H9 (cell line): ENCODE data around the gene CNOT6. TPM values are rescaled to one million over a fixed set of nuclear protein-coding genes. Genes with fewer than 3 reads are reported as not detected.

ENCODE experiments used
- DNase-seq: peaks from one replicate; pipeline ENCODE4 v3.0.0-alpha.2; 2017
- H2AFZ ChIP-seq: one replicate; pipeline ENCODE4 v1.6.1; 2013; ENCODE audit warnings: mild to moderate bottlenecking, low read length, control low read depth, moderate library complexity
- H2AK5ac ChIP-seq: 2 replicates; pipeline ENCODE4 v1.6.1; 2013; ENCODE audit warnings: low read length, control low read depth, mixed read lengths; ENCODE audit not compliant: insufficient read length
- H2BK120ac ChIP-seq: one replicate; pipeline ENCODE4 v1.6.1; 2013; ENCODE audit warnings: low read depth, mild to moderate bottlenecking, low read length, control low read depth, inconsistent platforms; ENCODE audit not compliant: poor library complexity, severe bottlenecking
- H2BK12ac ChIP-seq: 2 replicates; pipeline ENCODE4 v1.6.1; 2013; ENCODE audit warnings: low read length, control low read depth, mixed read lengths, low read depth; ENCODE audit not compliant: insufficient read length
- H2BK15ac ChIP-seq: 2 replicates; pipeline ENCODE4 v1.6.1; 2013; ENCODE audit warnings: low read depth, low read length, control low read depth
- H2BK20ac ChIP-seq: one replicate; pipeline ENCODE4 v1.6.1; 2013; ENCODE audit warnings: low read depth, mild to moderate bottlenecking, low read length, control low read depth, inconsistent platforms; ENCODE audit not compliant: poor library complexity, severe bottlenecking
- H2BK5ac ChIP-seq: 2 replicates; pipeline ENCODE4 v1.6.1; 2013; ENCODE audit warnings: low read length, control low read depth, mixed read lengths; ENCODE audit not compliant: insufficient read length
- H3K14ac ChIP-seq: 2 replicates; pipeline ENCODE4 v1.6.1; 2013; ENCODE audit warnings: low read length, control low read depth; ENCODE audit not compliant: insufficient read depth
- H3K18ac ChIP-seq: 2 replicates; pipeline ENCODE4 v1.6.1; 2013; ENCODE audit warnings: low read depth, mild to moderate bottlenecking, mixed read lengths, low read length, control low read depth; ENCODE audit not compliant: insufficient read length
- H3K23ac ChIP-seq: 2 replicates; pipeline ENCODE4 v1.6.1; 2013; ENCODE audit warnings: low read length, control low read depth, mixed read lengths, low read depth; ENCODE audit not compliant: insufficient read length
- H3K23me2 ChIP-seq: 2 replicates; pipeline ENCODE4 v1.6.1; 2013; ENCODE audit warnings: low read depth, mild to moderate bottlenecking, mixed read lengths, low read length, control low read depth; ENCODE audit not compliant: insufficient read length, poor library complexity, severe bottlenecking
- H3K27ac ChIP-seq: 2 replicates; pipeline ENCODE4 v1.5.1; 2013; ENCODE audit warnings: low read length, control low read depth, mixed read lengths, low read depth; ENCODE audit not compliant: insufficient read length
- H3K27me3 ChIP-seq: 2 replicates; pipeline ENCODE4 v1.6.1; 2013; ENCODE audit warnings: low read length, control low read depth, inconsistent platforms; ENCODE audit not compliant: insufficient read depth
- H3K4ac ChIP-seq: 2 replicates; pipeline ENCODE4 v1.6.1; 2013; ENCODE audit warnings: low read depth, mild to moderate bottlenecking, control low read depth, inconsistent platforms, low read length, moderate library complexity
- H3K4me1 ChIP-seq: 2 replicates; pipeline ENCODE4 v1.6.1; 2013; ENCODE audit warnings: low read length, control low read depth, inconsistent platforms; ENCODE audit not compliant: insufficient read depth
- H3K4me2 ChIP-seq: 2 replicates; pipeline ENCODE4 v1.6.1; 2013; ENCODE audit warnings: low read length, control low read depth, mixed read lengths; ENCODE audit not compliant: insufficient read length, insufficient read depth
- H3K56ac ChIP-seq: 2 replicates; pipeline ENCODE4 v1.6.1; 2013; ENCODE audit warnings: low read depth, mild to moderate bottlenecking, mixed read lengths, low read length, control low read depth; ENCODE audit not compliant: insufficient read length
- H3K79me1 ChIP-seq: 2 replicates; pipeline ENCODE4 v1.6.1; 2013; ENCODE audit warnings: low read depth, mild to moderate bottlenecking, moderate library complexity, low read length, control low read depth, inconsistent platforms; ENCODE audit not compliant: insufficient read depth, poor library complexity, severe bottlenecking
- H3K79me2 ChIP-seq: 2 replicates; pipeline ENCODE4 v1.6.1; 2013; ENCODE audit warnings: low read length, control low read depth, inconsistent platforms; ENCODE audit not compliant: insufficient read depth
- H3K9ac ChIP-seq: 2 replicates; pipeline ENCODE4 v1.6.1; 2013; ENCODE audit warnings: low read length, control low read depth, mixed read lengths; ENCODE audit not compliant: insufficient read length; ENCODE audit errors: extremely low read depth
- H3K9me3 ChIP-seq: one replicate; pipeline ENCODE4 v1.6.1; 2013; ENCODE audit warnings: low read depth, low read length, inconsistent platforms; ENCODE audit not compliant: control insufficient read depth
- H3T11ph ChIP-seq: one replicate; pipeline ENCODE4 v1.6.1; 2013; ENCODE audit warnings: mild to moderate bottlenecking, low read length, control low read depth, inconsistent platforms
- H4K20me1 ChIP-seq: one replicate; pipeline ENCODE4 v1.6.1; 2013; ENCODE audit not compliant: control insufficient read depth, insufficient read length, insufficient read depth
- H4K5ac ChIP-seq: 2 replicates; pipeline ENCODE4 v1.6.1; 2013; ENCODE audit warnings: low read depth, mild to moderate bottlenecking, mixed read lengths, low read length, control low read depth; ENCODE audit not compliant: insufficient read length
- H4K8ac ChIP-seq: replicated peaks from 2 replicates; pipeline ENCODE4 v1.6.1; 2013; ENCODE audit warnings: low read length, control low read depth, mixed read lengths, low read depth; ENCODE audit not compliant: insufficient read length
- H4K91ac ChIP-seq: 2 replicates; pipeline ENCODE4 v1.6.1; 2013; ENCODE audit warnings: low read depth, mild to moderate bottlenecking, moderate library complexity, mixed read lengths, low read length, control low read depth; ENCODE audit not compliant: insufficient read length
- H3K27ac Mint-ChIP-seq, 3 experiments: 2 replicates in 2 of 3; 3 replicates in 1 of 3; pipeline ENCODE4 v1.8.0; 2020 to 2021; ENCODE audit warnings: mixed read lengths in 3 of 3, mild to moderate bottlenecking in 1 of 3, moderate library complexity in 1 of 3
- H3K27me3 Mint-ChIP-seq: 2 replicates; pipeline ENCODE4 v1.8.0; 2021; ENCODE audit warnings: low read depth, mild to moderate bottlenecking, moderate library complexity, mixed read lengths
- H3K36me3 Mint-ChIP-seq, 3 experiments: 2 replicates in 2 of 3; 3 replicates in 1 of 3; pipeline ENCODE4 v1.8.0; 2020 to 2021; ENCODE audit warnings: low read depth in 3 of 3, mixed read lengths in 3 of 3; ENCODE audit not compliant: insufficient read depth in 1 of 3
- H3K4me1 Mint-ChIP-seq, 2 experiments: 2 replicates each; pipeline ENCODE4 v1.8.0; 2020; ENCODE audit warnings: mixed read lengths in 2 of 2
- H3K4me3 Mint-ChIP-seq, 2 experiments: 2 replicates in 1 of 2; 3 replicates in 1 of 2; pipeline ENCODE4 v1.8.0; 2020 to 2021; ENCODE audit warnings: mild to moderate bottlenecking in 2 of 2, mixed read lengths in 2 of 2, moderate library complexity in 1 of 2
- H3K9me3 Mint-ChIP-seq, 2 experiments: 2 replicates in 1 of 2; 3 replicates in 1 of 2; pipeline ENCODE4 v1.8.0; 2020; ENCODE audit warnings: mild to moderate bottlenecking in 2 of 2, mixed read lengths in 2 of 2, moderate library complexity in 1 of 2
- CTCF ChIP-seq: fragments of 200-600 bp; sonication (generic); conservative IDR thresholded peaks from 3 replicates; pipeline ENCODE4 v1.8.0; 2021; ENCODE audit warnings: antibody characterized with exemption, mild to moderate bottlenecking
- WGBS: extraction: QIAGEN DNeasy Blood & Tissue Kit; methylation state at CpG from one replicate; pipeline ENCODE4 v1.1.7; 2013; ENCODE audit warnings: missing lambda C conversion rate, low lambda C conversion rate, mixed read lengths; ENCODE audit not compliant: insufficient read length; ENCODE audit errors: extremely low coverage; 5-methylcytosine and 5-hydroxymethylcytosine counted together
- total RNA-seq: library from RNA; stranded (reverse); gene quantifications from 2 replicates; pipeline ENCODE4 v1.2.1, GENCODE V29; 2021

Gene CNOT6
- total RNA-seq, 1 experiment from 2014 or later, result 45.0 TPM

- Mint-ChIP-seq H3K4me1 (peaks cover 0 to 6% of the 10 kb centered on the region in 2 experiments; a peak in 2 of 4 replicates), H3K27me3 (peaks cover 9% of the 10 kb centered on the region; the same call in 1 of the 2 replicates), H3K9me3 (no peaks in the 10 kb centered on the region), H3K36me3 (no peaks in the 10 kb centered on the region), H3K4me3 (no peak overlapping the region), H3K27ac (no peak overlapping the region)
- H4K91ac ChIP-seq, result no peak overlapping the region
- H3K23ac ChIP-seq, result no peak overlapping the region
- TF ChIP-seq CTCF, result no peak
- no peak overlapping the region for H3K56ac ChIP-seq
- H2BK12ac ChIP-seq, result no peak overlapping the region
- no peak overlapping the region for H2BK120ac ChIP-seq
- H2BK5ac ChIP-seq, result no peak overlapping the region
- no peak overlapping the region for H2BK15ac ChIP-seq
- DNase-seq, result no peak
- no peak overlapping the region for H3K9ac ChIP-seq
- no peak overlapping the region for H3T11ph ChIP-seq
- H3K9me3 ChIP-seq, result no peaks in the 10 kb centered on the region
- H4K8ac ChIP-seq, result no peak overlapping the region
- H2AFZ ChIP-seq, result no peak overlapping the region
- no peaks in the 10 kb centered on the region for H4K20me1 ChIP-seq
- no CpG with 5 or more reads among the region's 6 CpGs for WGBS
- H3K4ac ChIP-seq, result no peak overlapping the region
- H3K27ac ChIP-seq, result no peak overlapping the region
- no peaks in the 10 kb centered on the region for H3K27me3 ChIP-seq
- no peaks in the 10 kb centered on the region for H3K79me1 ChIP-seq
- H3K79me2 ChIP-seq, result no peaks in the 10 kb centered on the region
- no peak overlapping the region for H3K4me2 ChIP-seq
- no peak overlapping the region for H2AK5ac ChIP-seq
- H3K18ac ChIP-seq, result no peak overlapping the region
- H3K14ac ChIP-seq, result no peak overlapping the region; the same call in 1 of the 2 replicates
- H4K5ac ChIP-seq, result no peak overlapping the region
- no peak overlapping the region for H2BK20ac ChIP-seq
- no peaks in the 10 kb centered on the region for H3K4me1 ChIP-seq
- H3K23me2 ChIP-seq, result no peaks in the 10 kb centered on the region
These were observed 105.4 kb downstream of the CNOT6 start for GRCh38 chr5:180599590-180599914.
